ENCODE data around the gene HIF3A.
"Not testable (repeated sequence)": the region's sequence is repeated elsewhere in the genome, so short reads cannot be mapped to it uniquely, and the experiment has no call there.

HIF3A gene

DNA sequence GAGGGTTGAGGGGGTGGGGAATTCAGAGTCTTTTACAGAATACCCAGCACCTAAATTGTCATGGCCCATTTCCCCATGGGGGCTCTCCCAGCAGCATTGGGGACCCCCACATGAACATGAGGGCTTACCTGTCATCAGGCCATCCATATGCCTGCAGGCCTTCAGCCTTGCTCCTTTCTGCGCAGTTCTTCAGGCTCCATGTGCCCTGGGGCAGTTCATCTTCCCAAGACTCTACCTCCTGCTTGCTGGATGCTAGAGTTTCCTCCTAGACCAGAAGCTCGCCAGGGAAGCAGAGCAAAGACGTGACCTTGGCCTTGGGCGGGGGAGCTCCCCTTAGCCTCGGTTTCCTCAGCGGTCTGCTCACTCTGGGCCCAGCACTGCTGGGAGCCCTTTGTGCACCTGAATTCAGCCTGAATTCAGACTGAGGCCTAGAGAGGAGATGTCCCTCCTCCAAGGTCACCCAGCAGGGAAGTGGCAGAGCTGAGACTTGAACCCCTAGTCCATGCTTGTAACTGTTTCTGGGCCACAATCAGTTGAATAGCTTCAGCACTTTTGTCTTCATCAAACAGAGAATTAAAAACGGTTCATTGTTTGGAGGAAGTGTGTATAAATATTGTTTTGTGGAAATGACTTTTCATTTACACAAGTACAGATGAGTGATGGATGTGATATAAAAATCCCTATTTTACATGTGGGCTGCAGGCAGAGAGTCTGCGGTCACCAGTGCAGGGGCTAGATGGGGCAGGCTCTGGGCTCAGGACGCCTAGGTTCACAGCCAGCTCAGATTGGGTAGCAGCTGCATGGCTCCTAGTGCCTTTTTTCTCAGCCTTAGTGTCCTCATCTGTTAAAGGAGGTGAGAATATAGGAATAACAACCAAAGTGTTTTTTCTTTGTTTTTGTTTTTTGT is 59.6 kb downstream of the HIF3A start:
- no peak for DNase-seq (ENCODE audit: low read depth in 2 of 3, low spot score in 2 of 3)

DNA sequence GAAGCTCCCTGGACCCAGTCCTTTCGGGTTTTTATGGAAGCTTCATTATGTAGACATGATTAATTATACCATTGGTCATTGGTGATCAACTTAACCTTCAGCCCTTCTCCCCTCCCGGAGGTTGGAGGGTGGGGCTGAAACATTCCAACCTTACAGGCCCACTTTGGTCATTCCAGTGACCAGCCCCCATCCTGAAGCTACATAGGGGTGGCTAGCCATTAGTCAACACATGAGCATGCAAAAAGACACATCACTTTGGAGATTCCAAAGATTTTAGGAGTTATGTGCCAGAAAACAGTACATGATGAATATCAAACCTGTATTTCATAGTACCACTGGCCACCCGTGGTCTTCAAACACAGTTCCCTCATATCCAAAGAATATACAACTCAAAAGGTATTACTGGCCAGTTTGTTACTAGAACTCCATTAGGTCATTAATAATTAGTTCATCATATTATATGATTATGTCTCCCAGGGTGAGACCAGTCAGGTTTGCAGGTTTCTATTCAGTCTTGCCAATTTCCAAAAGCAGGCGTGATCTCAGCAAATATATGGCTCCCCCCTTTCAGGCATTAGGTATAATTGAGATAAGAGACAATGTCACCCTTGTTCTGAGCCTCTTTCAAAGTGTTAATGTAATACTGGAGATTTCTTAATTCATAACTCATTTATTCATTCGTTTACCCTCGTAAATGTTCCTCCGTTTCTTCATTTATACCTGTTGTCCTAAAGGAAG is 61.2 kb downstream of the HIF3A start:
- no peak for DNase-seq (ENCODE audit: low read depth in 2 of 3, low spot score in 2 of 3)

- DNase-seq (ENCODE audit: low read depth in 2 of 3, low spot score in 2 of 3): no peak
Measured at GRCh38 chr19:46361915-46362314, 65.1 kb downstream of the HIF3A start.

DNA sequence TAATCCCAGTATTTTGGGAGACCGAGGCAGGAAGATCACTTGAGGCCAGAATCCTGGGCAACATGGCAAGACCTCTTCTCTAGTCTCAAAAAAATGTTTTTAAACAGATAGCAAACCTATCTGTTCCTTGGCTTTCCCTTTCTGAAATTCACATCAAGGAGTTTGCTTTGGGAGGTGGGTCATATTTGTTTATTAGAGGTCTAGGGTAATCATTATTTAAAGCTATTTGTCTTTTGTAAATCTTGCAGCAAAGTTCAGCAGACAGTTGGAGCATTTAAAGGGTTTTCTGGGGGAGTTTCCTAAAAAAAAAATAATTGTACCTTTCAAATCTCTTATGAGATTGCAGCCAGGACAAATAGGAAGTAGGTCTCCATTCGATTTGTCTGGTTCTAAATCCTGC is 67.5 kb downstream of the HIF3A start:
- no peak for DNase-seq (ENCODE audit: low read depth in 2 of 3, low spot score in 2 of 3)

GRCh38 chr19:46365561-46365960 is 68.7 kb downstream of the HIF3A start:
- no peak for DNase-seq (ENCODE audit: low read depth in 2 of 3, low spot score in 2 of 3)

DNA sequence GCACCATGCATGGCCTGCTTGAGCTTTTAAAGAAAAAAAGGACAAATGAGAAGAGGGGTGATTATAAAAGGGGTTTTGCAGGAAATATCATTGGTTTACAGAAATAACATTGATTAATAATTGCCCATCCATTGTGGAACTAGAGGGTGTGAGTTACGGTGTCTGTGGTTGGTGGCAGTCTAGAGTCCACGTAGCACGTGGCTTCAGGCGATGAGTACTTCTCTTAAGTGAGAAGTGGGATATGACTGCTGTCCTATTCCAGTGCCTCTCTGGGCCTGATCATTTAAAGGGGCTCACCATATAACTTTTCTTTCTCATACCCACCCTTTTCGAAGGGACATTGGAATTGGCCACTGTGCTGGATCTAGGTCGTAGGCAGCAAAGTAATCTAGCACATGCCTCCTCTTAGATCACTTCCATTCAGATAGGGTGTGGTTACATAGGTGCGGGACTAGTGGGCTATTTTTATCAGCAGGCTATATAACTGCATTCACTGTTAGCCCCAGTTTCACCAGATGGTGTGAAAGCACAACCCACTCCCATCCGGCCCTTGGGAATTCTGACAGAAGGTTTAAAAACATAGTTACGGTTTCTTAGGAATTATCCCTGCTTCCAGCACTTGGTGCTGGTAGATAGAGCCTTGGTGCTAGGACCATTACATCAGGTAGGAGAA is 69.9 kb downstream of the HIF3A start:
- DNase-seq (ENCODE audit: low read depth in 2 of 3, low spot score in 2 of 3): no peak

GRCh38 chr19:46367426-46367825 is 70.6 kb downstream of the HIF3A start:
- DNase-seq (ENCODE audit: low read depth in 2 of 3, low spot score in 2 of 3): no peak

GRCh38 chr19:46368116-46368515 is 71.3 kb downstream of the HIF3A start:
- DNase-seq (ENCODE audit: low read depth in 2 of 3, low spot score in 2 of 3): no peak

- DNase-seq (ENCODE audit: low read depth in 2 of 3, low spot score in 2 of 3): no peak
Measured at GRCh38 chr19:46369817-46370216, 73.0 kb downstream of the HIF3A start.

DNA sequence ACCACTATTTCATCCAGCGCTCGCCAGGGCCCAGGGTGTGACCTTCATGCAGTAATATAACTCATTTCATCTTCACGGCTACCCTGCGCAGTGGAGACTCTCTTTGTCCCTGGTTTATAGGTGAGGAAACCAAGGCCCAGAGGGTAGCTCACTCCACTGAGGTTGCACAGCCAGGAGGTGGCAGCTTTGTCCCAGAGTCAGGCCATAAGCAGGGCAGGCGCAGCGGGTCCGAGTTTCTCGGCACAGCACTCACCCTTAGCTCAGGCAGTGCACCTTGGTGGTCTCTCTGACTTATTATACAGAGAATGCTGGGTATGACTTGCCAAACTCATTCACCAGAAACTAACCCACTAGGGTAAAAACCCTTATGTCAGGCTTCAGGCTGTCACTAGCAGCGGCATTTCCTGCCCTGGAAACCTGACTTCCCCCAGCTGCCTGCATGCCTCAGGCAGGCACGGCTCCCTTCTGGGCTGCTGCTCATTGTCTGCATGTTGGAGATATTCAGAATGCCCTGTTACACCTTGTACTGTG is 74.6 kb downstream of the HIF3A start:
- DNase-seq (ENCODE audit: low read depth in 2 of 3, low spot score in 2 of 3): no peak

DNA sequence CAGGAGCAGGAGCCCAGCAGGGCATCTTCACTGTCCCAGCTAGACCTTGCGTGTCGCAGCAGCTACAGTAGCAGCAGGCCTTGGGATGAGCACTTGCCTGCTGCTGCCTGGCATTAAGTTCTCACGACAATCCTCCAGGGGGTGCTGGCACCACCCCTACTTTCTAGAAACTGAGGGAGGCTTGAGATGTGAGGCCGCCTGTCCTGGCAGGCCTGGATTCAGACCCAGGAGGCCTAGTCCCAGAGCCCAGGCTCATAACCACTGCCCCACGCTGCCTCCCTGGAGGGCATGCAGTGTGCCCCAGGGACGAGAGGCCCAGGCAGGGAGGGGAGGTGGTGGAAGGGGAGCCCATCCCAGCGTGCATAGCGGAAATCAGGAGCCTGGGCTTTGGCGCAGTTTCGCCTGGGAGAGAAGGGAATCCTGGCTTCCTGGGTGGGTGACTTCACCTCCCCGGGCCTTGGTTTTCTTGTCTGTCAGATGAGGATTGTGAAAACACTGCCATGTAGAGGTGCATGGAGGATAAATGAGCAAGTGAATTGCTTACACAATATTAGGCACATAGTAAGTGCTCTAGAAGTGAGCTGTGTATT is 76.2 kb downstream of the HIF3A start:
- DNase-seq (ENCODE audit: low read depth in 2 of 3, low spot score in 2 of 3): no peak

- DNase-seq (ENCODE audit: low read depth in 2 of 3, low spot score in 2 of 3): no peak
Measured at GRCh38 chr19:46373491-46374359, 76.9 kb downstream of the HIF3A start.

- no peak for DNase-seq (ENCODE audit: low read depth in 2 of 3, low spot score in 2 of 3)
Measured at GRCh38 chr19:46374536-46375475, 78.0 kb downstream of the HIF3A start.

DNA sequence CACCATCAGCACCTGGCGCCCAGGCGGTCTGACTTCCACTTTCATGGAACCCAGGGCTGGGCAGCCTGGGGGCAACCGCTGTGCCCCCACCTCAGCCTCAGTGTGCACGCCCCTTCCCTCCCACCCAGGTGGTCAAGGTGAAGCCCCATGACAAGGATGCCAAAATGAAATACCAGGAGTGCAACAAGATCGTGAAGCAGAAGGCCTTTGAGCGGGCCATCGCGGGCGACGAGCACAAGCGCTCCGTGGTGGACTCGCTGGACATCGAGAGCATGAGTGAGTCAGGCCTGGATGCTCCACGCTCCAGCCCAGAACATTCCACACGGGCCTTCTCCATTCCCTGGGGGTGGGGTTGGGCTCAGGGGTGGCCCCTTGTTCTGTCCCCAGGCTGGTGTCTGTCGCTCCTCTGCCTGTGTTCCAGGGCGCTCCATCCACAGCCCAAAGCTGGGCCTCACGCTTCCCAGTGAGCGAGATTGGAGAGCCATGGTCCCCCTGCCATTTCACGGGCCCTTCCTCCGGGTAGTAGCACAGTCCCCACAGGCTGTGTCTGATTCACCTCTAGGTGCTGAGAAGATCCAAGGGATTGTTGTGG is 78.7 kb downstream of the HIF3A start:
- not testable (repeated sequence) for DNase-seq (ENCODE audit: low read depth in 2 of 3, low spot score in 2 of 3)

DNA sequence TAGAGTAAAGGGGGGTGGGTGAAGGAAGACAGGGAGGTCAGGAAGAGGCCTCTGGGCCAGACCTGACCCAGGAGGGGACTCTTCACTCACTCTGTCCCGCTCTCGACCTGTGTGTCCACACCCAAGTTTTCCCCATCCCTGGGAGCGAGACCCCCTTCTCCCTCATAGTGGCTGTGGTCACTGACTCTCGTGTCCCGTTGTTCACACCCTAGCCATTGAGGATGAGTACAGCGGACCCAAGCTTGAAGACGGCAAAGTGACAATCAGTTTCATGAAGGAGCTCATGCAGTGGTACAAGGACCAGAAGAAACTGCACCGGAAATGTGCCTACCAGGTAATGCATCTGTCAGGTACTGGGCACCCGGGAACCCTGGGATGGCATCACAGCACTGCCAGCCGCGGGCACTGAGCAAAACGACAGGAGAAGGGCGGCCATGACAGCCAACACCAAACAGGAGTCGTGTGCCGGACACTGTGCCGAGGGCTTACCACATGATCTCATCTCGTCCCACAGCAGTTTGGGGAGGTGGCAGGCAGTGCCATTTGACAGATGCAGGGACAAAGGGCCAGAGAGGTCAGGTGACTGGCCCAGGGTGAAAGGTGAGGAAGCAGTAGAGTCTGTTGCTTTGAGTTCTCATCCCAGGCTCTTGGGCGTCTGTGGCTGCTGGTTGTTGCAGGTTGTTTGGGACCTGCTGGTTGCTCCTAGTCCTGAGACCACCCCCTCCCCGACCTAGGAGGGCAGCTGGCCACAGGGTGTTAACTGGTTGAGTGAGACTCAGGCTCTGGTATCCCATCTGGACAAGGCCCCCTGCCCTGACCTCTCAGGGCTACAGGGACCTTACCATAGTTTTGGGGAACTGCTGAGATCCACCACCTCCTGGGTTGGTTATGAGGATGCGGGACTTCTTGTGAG is 79.7 kb downstream of the HIF3A start:
- DNase-seq (ENCODE audit: low read depth in 2 of 3, low spot score in 2 of 3): no peak

- DNase-seq (ENCODE audit: low read depth in 2 of 3, low spot score in 2 of 3): no peak
Measured at GRCh38 chr19:46378268-46378667, 81.4 kb downstream of the HIF3A start.

- no peak for DNase-seq (ENCODE audit: low read depth in 2 of 3, low spot score in 2 of 3)
Measured at GRCh38 chr19:46380690-46381089, 83.8 kb downstream of the HIF3A start.

DNA sequence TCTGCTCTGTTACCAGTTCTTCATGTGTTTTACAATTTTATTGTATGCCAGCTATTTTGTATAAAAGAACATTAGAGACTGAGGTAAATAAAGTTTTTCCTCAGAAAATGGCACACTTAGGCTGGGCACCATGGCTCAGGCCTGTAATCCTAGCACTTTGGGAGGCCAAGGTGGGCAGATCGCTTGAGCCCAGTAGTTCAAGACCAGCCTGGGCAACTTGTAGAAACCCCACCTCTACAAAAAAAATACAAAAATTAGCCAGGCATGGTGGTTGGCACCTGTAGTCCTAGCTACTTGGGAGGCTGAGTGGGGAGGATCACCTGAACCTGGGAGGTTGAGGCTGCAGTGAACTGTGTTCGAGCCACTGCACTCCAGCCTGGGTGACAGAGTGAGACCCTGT is 84.5 kb downstream of the HIF3A start:
- DNase-seq (ENCODE audit: low read depth in 2 of 3, low spot score in 2 of 3): no peak

Measured in activated CD8-positive, alpha-beta memory T cell treated with anti-CD3 and anti-CD28 coated beads for 48 hours (primary cell).